A549 (cell line): Measurements from ENCODE around the gene CUL7. TPM values are rescaled to one million over a fixed set of nuclear protein-coding genes. Genes with fewer than 3 reads are reported as not detected.

Source experiments
- ATAC-seq, 2 experiments: fragments of 200-7000 bp in 1 of 2; fragments of >200 bp in 1 of 2; cut with Nextera tagmentation in 1 of 2; cut with Tn5 transposase in 1 of 2; 3 replicates each; pipeline versions ENCODE4 v1.8.0 to v1.9.1; 2018 to 2020; ENCODE audit warnings: mild to moderate bottlenecking in 1 of 2, moderate library complexity in 1 of 2
- CTCF ChIA-PET: fragments of 300-600 bp; sonication (Branson Sonifier 250); formaldehyde crosslinking; extraction: SDS; loops from one replicate; lab custom pipeline; 2021; ENCODE audit warnings: antibody characterized with exemption, inconsistent platforms; lab: Yijun Ruan, JAX
- POLR2A ChIA-PET: fragments of 350-600 bp; formaldehyde crosslinking; extraction: SDS; loops from one replicate; lab custom pipeline; 2021; ENCODE audit warnings: antibody characterized with exemption, inconsistent platforms; lab: Yijun Ruan, JAX
- DNase-seq, 2 experiments: peaks; one replicate each; pipeline versions ENCODE4 v3.0.0 to v3.0.0-alpha.2; 2011 to 2016; ENCODE audit warnings: low read depth in 1 of 2, low spot score in 1 of 2
- FAIRE-seq: peaks from 2 replicates; lab custom pipeline; 2011; peaks lifted over from hg19 to GRCh38; lab: Jason Lieb, UNC
- H3K27ac ChIP-seq, 2 experiments: fragments of >200 bp; sonication (Bioruptor Twin); formaldehyde crosslinking; 3 replicates each; pipeline ENCODE4 v1.5.1; 2016 to 2017
- H3K4me1 ChIP-seq: fragments of >200 bp; sonication (Bioruptor Twin); formaldehyde crosslinking; 3 replicates; pipeline ENCODE4 v1.6.1; 2016
- H3K4me2 ChIP-seq: fragments of >200 bp; sonication (Bioruptor Twin); formaldehyde crosslinking; 3 replicates; pipeline ENCODE4 v1.6.1; 2016
- H3K4me3 ChIP-seq: fragments of >200 bp; sonication (Bioruptor Twin); formaldehyde crosslinking; 3 replicates; pipeline ENCODE4 v1.5.1; 2016
- H3K9me3 ChIP-seq: fragments of >200 bp; sonication (Bioruptor Twin); formaldehyde crosslinking; 3 replicates; pipeline ENCODE4 v1.6.1; 2016
- BHLHE40 ChIP-seq: IDR thresholded peaks from 2 replicates; pipeline ENCODE4 v1.6.1; 2012; ENCODE audit warnings: low read depth, low read length, inconsistent platforms
- CEBPB ChIP-seq, 2 experiments: fragments of >200 bp in 1 of 2; sonication (Bioruptor Twin) in 1 of 2; formaldehyde crosslinking in 1 of 2; IDR thresholded peaks; 2 replicates each; pipeline ENCODE4 v1.6.1; 2012 to 2016
- CHD4 ChIP-seq: fragments of 200-600 bp; sonication (generic); IDR thresholded peaks from 2 replicates; pipeline ENCODE4 v1.6.1; 2016; ENCODE audit warnings: antibody characterized with exemption, mild to moderate bottlenecking, borderline replicate concordance
- E2F6 ChIP-seq: IDR thresholded peaks from 2 replicates; pipeline ENCODE4 v1.6.1; 2012; ENCODE audit warnings: low read depth, borderline replicate concordance
- EP300 ChIP-seq, 2 experiments: fragments of >200 bp; sonication (Bioruptor Twin); formaldehyde crosslinking; IDR thresholded peaks; 2 replicates in 1 of 2; 3 replicates in 1 of 2; pipeline ENCODE4 v1.6.1; 2016 to 2017
- FOSB ChIP-seq: fragments of 250-450 bp; sonication (Bioruptor Pico); IDR thresholded peaks from 2 replicates; pipeline ENCODE4 v1.5.0; 2020; ENCODE audit warnings: mild to moderate bottlenecking, moderate library complexity
- FOXS1 ChIP-seq: fragments of 250-450 bp; sonication (Bioruptor Pico); IDR thresholded peaks from 2 replicates; pipeline ENCODE4 v1.5.0; 2020; ENCODE audit warnings: mild to moderate bottlenecking, moderate library complexity
- HES2 ChIP-seq: fragments of >200 bp; sonication (Bioruptor Twin); formaldehyde crosslinking; IDR thresholded peaks from 2 replicates; pipeline ENCODE4 v1.6.1; 2016
- HEYL ChIP-seq: fragments of 250-450 bp; sonication (Bioruptor Pico); IDR thresholded peaks from 2 replicates; pipeline ENCODE4 v1.8.0; 2021; ENCODE audit warnings: mild to moderate bottlenecking, moderate library complexity
- HOXA7 ChIP-seq: fragments of 250-450 bp; sonication (Bioruptor Pico); IDR thresholded peaks from 2 replicates; pipeline ENCODE4 v1.5.0; 2020; ENCODE audit warnings: mild to moderate bottlenecking, moderate library complexity
- JUN ChIP-seq, 2 experiments: fragments of >200 bp; sonication (Bioruptor Twin); formaldehyde crosslinking; IDR thresholded peaks; 2 replicates in 1 of 2; 3 replicates in 1 of 2; pipeline ENCODE4 v1.6.1; 2016 to 2017
- KDM1A ChIP-seq: fragments of 200-600 bp; sonication (generic); IDR thresholded peaks from 2 replicates; pipeline ENCODE4 v1.6.1; 2016; ENCODE audit warnings: low read depth, mild to moderate bottlenecking
- KDM5A ChIP-seq: fragments of 200-600 bp; sonication (generic); IDR thresholded peaks from 2 replicates; pipeline ENCODE4 v1.6.1; 2016; ENCODE audit warnings: antibody characterized with exemption, mild to moderate bottlenecking
- MAX ChIP-seq: IDR thresholded peaks from 2 replicates; pipeline ENCODE4 v1.6.1; 2012
- MYC ChIP-seq: IDR thresholded peaks from 2 replicates; pipeline ENCODE4 v1.6.1; 2012; ENCODE audit warnings: mild to moderate bottlenecking, inconsistent platforms, low read length, improper control_type of control experiment, borderline replicate concordance
- PBX3 ChIP-seq: IDR thresholded peaks from 2 replicates; pipeline ENCODE4 v1.6.1; 2012
- POLR2A ChIP-seq: IDR thresholded peaks from 2 replicates; pipeline ENCODE4 v1.6.1; 2012; ENCODE audit warnings: mild to moderate bottlenecking, low read length
- POLR2AphosphoS2 ChIP-seq: conservative IDR thresholded peaks from 2 replicates; pipeline ENCODE4 v1.6.1; 2012; ENCODE audit warnings: low read length, improper control_type of control experiment, inconsistent platforms
- RAD21 ChIP-seq, 2 experiments: fragments of >200 bp in 1 of 2; sonication (Bioruptor Twin) in 1 of 2; formaldehyde crosslinking in 1 of 2; IDR thresholded peaks in 1 of 2; conservative IDR thresholded peaks in 1 of 2; 2 replicates in 1 of 2; 3 replicates in 1 of 2; pipeline ENCODE4 v1.6.1; 2012 to 2018; ENCODE audit warnings: inconsistent platforms in 1 of 2
- RFX5 ChIP-seq: fragments of 450-650 bp; IDR thresholded peaks from 2 replicates; pipeline ENCODE4 v1.7.1; 2014; ENCODE audit warnings: antibody characterized with exemption, mild to moderate bottlenecking, moderate library complexity
- SMC3 ChIP-seq: fragments of >200 bp; sonication (Bioruptor Twin); formaldehyde crosslinking; IDR thresholded peaks from 3 replicates; pipeline ENCODE4 v1.6.1; 2018; ENCODE audit warnings: inconsistent platforms
- TFCP2L1 ChIP-seq: fragments of 250-450 bp; sonication (Bioruptor Pico); IDR thresholded peaks from 2 replicates; pipeline ENCODE4 v1.5.0; 2021; ENCODE audit warnings: mild to moderate bottlenecking
- ZC3H11A ChIP-seq: fragments of 450-650 bp; IDR thresholded peaks from 2 replicates; pipeline ENCODE4 v1.6.1; 2014; ENCODE audit warnings: antibody characterized with exemption, mild to moderate bottlenecking
- ZFP36 ChIP-seq: fragments of 450-650 bp; IDR thresholded peaks from 2 replicates; pipeline ENCODE4 v1.6.1; 2014; ENCODE audit warnings: borderline replicate concordance; ENCODE audit not compliant: partially characterized antibody
- WGBS: methylation state at CpG from one replicate; pipeline ENCODE4 v1.1.6; 2017; ENCODE audit errors: missing lambda C conversion rate; 5-methylcytosine and 5-hydroxymethylcytosine counted together
- polyA plus RNA-seq, 4 experiments: library from polyadenylated mRNA; depleted of rRNA in 3 of 4; stranded (reverse); fragments of >200 nt; fragmentation: RNase III in 1 of 4; extraction: RNeasy Plus Mini Kit Qiagen cat#74134 plus additional on column Dnase treatment in 1 of 4; gene quantifications; 2 replicates in 3 of 4; 3 replicates in 1 of 4; pipeline ENCODE4 v1.2.3, GENCODE V29; 2011 to 2017
- TF ChIP-seq, protein P1 (sequence below): fragments of 250-450 bp; sonication (Bioruptor Pico); IDR thresholded peaks from 2 replicates; pipeline ENCODE4 v1.5.0; 2021; ENCODE audit warnings: mild to moderate bottlenecking, moderate library complexity, borderline replicate concordance
- TF ChIP-seq, protein P2 (sequence below): fragments of >200 bp; sonication (Bioruptor Twin); formaldehyde crosslinking; IDR thresholded peaks from 3 replicates; pipeline ENCODE4 v1.6.1; 2016

The CUL7 gene
- polyA plus RNA-seq, 2 of the 4 experiments (the other 2 are of a cell fraction): 10.0 to 12.1 TPM

DNA sequence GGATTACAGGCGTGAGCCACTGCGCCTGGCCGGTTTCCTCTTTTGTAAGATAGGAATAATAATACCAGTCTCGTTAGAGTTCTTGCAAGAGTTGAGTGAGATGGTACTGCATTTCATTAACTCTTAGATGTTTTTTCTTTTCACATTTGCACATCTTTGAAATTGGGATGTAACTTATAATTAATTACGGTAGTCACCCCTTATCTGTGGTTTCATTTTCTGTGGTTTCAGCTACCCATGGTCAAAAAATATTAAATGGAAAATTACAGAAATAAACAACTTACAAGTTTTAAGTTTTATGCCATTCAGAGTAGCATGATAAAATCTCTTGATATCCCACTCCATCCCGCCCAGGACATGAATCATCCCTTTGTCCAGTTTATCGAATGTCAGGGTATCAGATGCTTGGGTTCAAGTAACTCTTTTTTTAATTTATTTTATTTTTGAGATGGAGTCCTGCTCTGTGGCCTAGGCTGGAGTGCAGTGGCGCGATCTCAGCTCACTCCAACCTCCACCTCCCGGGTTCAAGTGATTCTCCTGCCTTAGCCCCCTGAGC lies 37.9 kb upstream of the CUL7 start:
- Histone ChIP-seq H3K9me3 (no peaks in the 10 kb centered on the region), H3K4me1 (no peaks in the 10 kb centered on the region), H3K4me2 (no peak overlapping the region), H3K4me3 (no peak overlapping the region), H3K27ac (no peak overlapping the region)
- WGBS: 85% methylated on average over 10 of the region's 10 CpGs
- ChIA-PET CTCF (no interaction called here), POLR2A (no interaction called here)
- TF ChIP-seq TFCP2L1 (CRISPR knock-in tag) (no peak), ZFP36 (no peak), PBX3 (no peak), RFX5 (no peak), POLR2AphosphoS2 (no peak)
- no peak for FAIRE-seq
- no peak for ATAC-seq
- no peak for DNase-seq

- TF ChIP-seq MAX: no peak
- TF ChIP-seq TFCP2L1 (CRISPR knock-in tag): no peak
- no peak for TF ChIP-seq PBX3
- no peak for TF ChIP-seq EP300 (IDR thresholded peaks at IDR 0.05)
- TF ChIP-seq FOSB (CRISPR knock-in tag): no peak
- no peak for TF ChIP-seq MYC
- TF ChIP-seq RAD21 (conservative IDR thresholded peaks at IDR 0.05 in 1 of 2, IDR thresholded peaks at IDR 0.05 in 1 of 2): no peak
- TF ChIP-seq BHLHE40: no peak
- no peak for TF ChIP-seq ZC3H11A
- Histone ChIP-seq H3K4me2 (no peak overlapping the region), H3K4me3 (no peak overlapping the region), H3K4me1 (no peaks in the 10 kb centered on the region), H3K27ac (no peak overlapping the region), H3K9me3 (no peaks in the 10 kb centered on the region)
- ChIA-PET POLR2A (no interaction called here), CTCF (no interaction called here)
- DNase-seq (no peak), ATAC-seq (no peak), FAIRE-seq (no peak)
- WGBS: 84% methylated on average over 4 of the region's 5 CpGs
Observed at GRCh38 chr6:43091020-43091419, 37.4 kb upstream of the CUL7 start.

DNA sequence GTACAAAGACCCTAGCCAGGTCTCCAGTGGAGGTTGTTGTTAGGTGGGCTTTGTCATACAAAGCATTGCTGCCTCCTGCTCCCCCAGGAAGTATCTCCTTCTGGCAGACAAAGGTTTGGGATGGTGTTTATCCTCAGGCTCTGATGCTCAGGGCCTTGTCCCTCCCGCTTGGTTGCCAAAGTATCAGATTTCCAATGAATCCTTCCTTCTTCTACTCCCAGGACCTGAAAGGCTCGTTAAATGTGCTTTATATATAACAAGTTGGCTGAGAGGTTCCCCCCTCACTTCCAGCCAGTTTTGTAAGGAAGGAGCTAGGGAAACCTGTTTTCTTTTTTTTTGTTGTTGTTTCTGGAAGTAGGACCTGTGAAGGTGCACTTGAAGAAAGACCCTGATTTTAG lies 36.9 kb upstream of the CUL7 start:
- Histone ChIP-seq H3K4me2 (no peak overlapping the region), H3K27ac (no peak overlapping the region), H3K4me3 (no peak overlapping the region)
- CTCF ChIA-PET: no interaction called here
- no peak for FAIRE-seq
- 47% methylated on average over 2 of the region's 2 CpGs for WGBS
- POLR2A ChIA-PET: no interaction called here
- ATAC-seq: no peak
- TF ChIP-seq, protein P1, sequence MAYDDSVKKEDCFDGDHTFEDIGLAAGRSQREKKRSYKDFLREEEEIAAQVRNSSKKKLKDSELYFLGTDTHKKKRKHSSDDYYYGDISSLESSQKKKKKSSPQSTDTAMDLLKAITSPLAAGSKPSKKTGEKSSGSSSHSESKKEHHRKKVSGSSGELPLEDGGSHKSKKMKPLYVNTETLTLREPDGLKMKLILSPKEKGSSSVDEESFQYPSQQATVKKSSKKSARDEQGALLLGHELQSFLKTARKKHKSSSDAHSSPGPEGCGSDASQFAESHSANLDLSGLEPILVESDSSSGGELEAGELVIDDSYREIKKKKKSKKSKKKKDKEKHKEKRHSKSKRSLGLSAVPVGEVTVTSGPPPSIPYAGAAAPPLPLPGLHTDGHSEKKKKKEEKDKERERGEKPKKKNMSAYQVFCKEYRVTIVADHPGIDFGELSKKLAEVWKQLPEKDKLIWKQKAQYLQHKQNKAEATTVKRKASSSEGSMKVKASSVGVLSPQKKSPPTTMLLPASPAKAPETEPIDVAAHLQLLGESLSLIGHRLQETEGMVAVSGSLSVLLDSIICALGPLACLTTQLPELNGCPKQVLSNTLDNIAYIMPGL (CRISPR knock-in tag): no peak
- TF ChIP-seq KDM5A: no peak
- no peak for TF ChIP-seq MAX
- no peak for TF ChIP-seq JUN (IDR thresholded peaks at IDR 0.05)
- no peak for TF ChIP-seq POLR2A
- TF ChIP-seq FOSB (CRISPR knock-in tag): no peak
- TF ChIP-seq HES2: no peak
- no peak for TF ChIP-seq HEYL (CRISPR knock-in tag)
- no peak for TF ChIP-seq CEBPB (IDR thresholded peaks at IDR 0.05)
- TF ChIP-seq, protein P2, sequence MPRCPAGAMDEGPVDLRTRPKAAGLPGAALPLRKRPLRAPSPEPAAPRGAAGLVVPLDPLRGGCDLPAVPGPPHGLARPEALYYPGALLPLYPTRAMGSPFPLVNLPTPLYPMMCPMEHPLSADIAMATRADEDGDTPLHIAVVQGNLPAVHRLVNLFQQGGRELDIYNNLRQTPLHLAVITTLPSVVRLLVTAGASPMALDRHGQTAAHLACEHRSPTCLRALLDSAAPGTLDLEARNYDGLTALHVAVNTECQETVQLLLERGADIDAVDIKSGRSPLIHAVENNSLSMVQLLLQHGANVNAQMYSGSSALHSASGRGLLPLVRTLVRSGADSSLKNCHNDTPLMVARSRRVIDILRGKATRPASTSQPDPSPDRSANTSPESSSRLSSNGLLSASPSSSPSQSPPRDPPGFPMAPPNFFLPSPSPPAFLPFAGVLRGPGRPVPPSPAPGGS: no peak
- no peak for TF ChIP-seq FOXS1 (CRISPR knock-in tag)
- no peak for TF ChIP-seq CHD4
- no peak for TF ChIP-seq E2F6
- TF ChIP-seq HOXA7: no peak
- TF ChIP-seq SMC3: no peak
- TF ChIP-seq KDM1A: no peak
- TF ChIP-seq, all 56 proteins: peak for 0
- no peaks in the 10 kb centered on the region for H3K9me3 ChIP-seq
- DNase-seq: no peak
- no peaks in the 10 kb centered on the region for H3K4me1 ChIP-seq
